IPS-11a (cell line): ENCODE data around the gene UBE2N.
A peak's percentile ranks its signal among the peaks of the same experiment; 100 is the strongest.
"Not testable (repeated sequence)": the region's sequence is repeated elsewhere in the genome, so short reads cannot be mapped to it uniquely, and the experiment has no call there.

Experiments used
- H3K4me3 ChIP-seq: one replicate; pipeline ENCODE4 v1.5.1; 2013; ENCODE audit warnings: low read depth, low read length, control low read depth

Gene UBE2N

DNA sequence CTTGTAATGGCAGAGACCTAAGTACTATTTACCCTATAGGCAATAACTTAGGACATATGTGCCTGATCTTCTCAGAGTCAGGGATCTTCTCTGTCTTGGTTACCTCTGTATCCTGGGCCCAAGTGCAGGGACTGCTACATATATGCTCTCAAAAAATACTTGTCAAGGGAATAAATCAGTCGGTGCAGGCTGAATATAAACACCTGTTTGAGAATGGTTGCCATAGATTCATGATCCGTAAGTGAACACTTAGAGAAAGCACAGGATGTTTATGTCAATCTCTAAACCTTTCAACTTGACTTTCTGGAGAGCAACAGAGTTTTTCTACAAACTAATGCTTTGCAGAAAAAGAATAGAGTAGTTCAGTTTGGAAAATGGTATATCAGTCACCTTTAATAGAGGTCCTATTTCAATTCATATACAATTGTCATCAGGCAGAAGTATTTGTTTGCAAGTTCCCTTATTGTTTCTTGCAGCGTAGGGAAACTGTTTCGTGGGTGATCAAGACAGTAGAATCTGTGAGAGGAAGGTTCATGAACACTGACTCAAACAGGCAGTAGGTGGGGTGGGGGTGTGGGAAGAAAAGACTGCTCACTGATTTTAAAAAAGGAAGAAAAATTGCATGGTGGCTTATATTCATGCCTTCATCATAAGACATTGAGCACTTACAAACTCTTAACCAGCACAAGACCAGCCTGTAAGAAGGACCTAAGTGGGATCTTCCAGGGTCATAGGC, 6.0 kb upstream of the UBE2N start:
- H3K4me3 ChIP-seq = no peak overlapping the region

DNA sequence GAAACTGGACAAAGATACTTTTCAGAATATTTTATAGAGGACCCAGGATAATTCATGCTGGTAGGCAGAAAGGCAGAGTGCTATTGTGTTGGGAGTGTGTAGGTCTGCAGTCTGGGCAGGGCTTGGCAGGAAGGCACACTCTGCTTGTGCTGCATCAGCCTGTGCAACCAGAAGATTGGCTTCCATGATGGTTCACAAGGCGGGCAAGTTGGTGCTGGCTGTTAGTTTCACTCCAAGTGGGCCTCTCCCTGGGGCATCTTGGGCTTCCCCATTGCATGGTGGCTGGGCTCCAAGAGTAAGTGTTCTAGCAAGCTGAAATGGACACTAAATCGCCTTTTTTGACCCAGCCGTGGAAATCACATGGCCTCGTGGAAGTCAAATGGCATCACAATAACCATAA, 1.8 kb upstream of the UBE2N start:
- H3K4me3 ChIP-seq = no peak overlapping the region

DNA sequence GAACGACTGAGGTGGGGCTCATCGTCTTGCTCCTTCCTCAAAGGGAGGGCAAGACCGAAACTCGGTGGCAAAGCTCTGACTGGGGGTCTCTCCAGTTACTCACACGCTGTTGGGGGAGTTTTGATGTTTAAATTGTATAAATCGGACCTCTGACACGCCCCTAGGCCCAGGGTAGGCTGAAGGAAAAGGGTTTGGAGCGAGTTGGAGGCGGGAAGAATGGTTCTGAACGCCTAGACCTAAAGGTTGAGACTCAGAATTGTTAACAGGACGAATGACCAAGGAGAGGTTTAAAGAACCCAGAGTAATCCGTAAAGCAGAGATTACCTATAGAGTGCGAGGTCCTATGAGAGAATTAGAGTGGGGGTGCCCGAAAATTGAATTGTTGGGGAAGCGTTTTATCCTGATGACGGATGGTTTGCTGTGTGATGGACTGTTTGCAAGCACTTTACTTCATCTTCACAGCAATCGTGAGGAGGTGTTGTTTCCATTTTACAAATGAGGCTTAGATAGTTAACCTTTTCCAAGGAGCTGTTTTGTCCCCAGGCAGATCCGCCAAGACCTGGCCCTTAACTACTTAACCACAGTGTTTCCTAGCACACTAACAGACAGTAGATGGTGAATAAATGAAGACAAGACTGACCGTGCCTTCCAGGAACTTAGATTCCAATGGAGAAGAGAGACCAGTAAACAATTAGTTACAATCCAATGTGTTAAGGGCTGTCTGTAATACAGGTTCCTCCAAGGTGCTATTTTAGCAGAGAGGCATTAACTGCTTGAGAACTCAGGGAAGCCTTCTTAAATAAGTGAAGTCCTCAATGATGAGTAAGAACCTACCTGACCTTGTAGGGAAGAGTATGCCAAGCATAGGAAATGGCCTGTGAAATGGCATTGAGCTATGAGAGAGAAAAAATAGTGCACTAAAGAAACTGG, 929 bp upstream of the UBE2N start:
- H3K4me3 ChIP-seq = peak overlapping the region; percentile 92

DNA sequence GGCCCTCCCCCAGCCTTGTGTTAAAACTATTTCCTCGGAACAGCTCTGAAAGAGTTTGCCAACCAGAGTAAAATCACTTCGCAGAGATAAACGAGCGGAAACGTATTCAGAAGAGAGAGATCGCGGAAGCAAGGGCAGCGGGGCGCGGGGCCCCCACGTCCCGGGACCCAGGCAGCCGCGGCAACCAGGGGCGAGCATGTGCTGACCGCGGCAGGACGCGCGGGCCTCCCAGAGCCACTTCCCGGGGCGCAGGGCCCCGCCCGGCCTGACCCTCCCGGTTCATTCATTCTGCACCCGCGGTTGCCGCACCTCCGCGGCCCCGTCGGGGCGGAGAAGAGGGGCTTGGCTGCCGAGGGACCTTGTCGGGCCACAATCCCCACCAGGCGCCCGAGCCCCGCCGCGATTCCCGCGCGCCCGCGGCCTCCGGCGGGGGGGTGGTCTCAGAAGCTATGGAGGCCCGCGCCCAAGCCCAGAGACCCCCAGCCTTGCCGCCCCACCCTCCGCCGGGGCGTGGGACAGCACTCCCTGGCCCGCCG, 598 bp downstream of the UBE2N start:
- peak overlapping the region; percentile 92 for H3K4me3 ChIP-seq

DNA sequence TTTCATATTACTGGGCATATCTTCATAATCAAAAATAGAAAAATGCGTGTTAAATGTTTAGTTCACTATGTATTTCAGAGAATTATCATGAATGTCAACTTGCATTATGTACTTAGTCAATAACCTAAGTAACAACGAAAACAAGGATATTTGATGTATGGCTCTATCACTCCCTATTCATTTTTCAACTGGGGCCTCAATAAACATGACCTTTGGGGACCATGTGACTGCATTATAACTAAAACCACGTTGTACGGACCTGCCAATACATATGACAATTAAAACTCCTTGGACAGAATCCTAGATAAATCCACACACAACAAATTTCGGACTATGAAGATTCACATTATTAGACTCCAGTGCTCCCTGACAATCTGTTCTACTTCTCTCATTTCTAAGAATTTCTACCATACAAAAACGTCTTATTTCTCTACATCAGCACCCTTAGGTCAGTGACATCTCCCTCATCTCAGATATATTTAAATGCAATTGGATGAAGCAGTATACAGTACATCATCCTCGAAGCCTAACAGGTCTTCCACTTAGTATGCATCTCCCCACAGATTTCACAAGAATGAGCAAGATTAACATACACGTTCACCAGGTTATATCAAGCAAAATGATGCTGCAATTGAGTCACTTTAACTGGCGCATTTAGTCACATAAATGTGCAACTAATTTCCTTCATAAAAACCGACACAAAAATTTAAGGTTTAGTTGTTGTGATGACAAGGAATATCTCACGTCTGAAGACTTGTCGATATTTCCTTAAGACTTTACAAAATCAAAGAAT, 1.5 kb downstream of the UBE2N start:
- H3K4me3 ChIP-seq = peak overlapping the region; percentile 92

DNA sequence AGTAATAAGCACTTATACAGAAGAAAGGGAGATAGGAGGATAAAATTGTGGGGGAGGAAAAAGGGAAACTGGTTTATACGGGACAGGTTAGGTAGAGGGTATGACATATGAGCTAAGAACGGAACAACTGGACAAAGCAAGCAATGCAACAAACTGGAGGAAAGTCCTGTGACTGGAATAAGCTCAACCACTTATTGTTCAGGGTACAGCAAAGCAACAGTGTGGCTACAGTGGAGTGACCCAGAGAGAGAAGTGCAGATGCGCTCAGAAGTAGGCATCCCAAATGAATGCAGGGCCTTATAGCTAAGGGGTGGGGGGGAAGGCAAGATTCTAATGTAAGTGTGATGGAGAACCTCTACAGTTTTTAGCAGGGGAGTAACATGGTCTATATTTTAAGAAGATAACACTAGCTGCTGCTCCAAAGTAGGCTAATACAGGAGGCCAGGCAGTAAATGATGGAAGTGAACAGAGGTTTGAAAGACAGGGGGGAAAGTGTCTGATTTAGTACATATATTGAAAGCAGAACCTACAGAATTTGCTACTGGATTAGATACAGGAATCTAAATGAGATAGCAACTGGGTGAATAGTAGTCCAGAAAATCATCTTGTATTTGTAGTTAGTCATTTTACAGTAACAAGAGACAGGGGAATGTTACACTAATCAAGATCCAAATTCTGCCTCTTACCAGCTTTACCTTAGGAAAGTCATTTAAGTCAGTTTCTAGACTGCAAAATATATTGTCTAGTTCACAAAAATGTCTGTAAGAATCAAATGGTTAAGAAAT, 3.3 kb downstream of the UBE2N start:
- H3K4me3 ChIP-seq = no peak overlapping the region

DNA sequence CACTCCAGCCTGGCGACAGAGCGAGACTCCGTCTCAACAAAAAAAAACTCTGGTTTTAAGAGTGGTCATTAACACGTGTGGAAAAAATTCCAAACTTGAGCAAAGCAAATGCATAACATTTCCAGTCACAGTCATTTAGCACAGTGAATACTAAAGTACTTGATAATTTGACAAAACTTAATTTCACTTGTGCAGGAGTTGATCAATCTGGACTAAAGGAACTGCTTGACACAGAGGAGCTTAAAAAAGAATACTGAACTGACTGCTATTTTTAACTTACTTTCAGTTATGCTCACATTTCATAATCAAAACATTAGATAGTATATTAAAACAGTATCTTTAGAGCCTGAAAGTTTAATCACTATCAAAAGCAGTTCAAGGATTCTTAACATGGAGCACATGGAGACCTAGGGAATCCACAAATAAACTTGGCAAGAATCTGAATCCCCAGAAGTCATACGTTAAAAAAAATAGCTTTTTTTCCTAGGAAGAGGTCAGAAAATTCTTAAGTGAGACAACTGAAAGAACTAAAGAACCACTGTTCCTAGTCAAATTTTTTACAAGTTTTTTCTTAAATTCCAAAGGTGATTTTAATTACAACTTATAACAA, 7.4 kb downstream of the UBE2N start:
- no peak overlapping the region for H3K4me3 ChIP-seq

DNA sequence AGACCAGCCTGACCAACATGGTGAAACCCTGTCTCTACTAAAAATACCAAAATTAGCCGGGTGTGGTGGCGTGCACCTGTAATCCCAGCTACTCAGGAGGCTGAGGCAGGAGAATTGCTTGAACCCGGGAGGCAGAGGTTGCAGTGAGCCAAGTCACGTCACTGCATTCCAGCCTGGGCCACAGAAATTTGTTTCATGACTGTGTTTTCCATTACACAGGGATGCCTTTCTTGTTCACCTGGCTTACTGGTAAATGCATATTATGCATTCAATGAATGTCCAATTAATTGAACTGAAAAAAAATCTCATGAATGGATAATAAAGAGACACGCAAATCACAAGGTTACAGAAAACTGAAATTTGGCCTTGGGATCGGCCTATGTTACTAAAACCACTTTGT, 9.7 kb downstream of the UBE2N start:
- H3K4me3 ChIP-seq = not testable (repeated sequence)

DNA sequence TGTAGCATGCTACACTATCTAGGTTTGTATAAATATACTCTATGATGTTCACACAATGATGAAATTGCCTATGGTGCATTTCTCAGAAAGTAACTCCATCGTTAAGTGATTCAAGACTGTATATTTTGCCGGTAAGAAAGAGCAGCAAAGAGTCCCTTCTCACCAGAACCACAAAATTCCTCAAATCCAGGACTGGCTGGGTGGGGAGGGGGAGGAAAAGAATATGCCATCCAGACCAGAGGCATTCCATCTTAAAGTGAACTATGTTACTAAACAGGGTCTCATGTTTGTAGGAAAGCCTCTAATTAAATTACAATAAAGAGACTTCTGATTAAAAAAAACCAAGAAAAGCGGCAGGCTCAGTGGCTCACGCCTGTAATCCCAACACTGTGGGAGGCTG, 11.5 kb downstream of the UBE2N start:
- no peak overlapping the region for H3K4me3 ChIP-seq

DNA sequence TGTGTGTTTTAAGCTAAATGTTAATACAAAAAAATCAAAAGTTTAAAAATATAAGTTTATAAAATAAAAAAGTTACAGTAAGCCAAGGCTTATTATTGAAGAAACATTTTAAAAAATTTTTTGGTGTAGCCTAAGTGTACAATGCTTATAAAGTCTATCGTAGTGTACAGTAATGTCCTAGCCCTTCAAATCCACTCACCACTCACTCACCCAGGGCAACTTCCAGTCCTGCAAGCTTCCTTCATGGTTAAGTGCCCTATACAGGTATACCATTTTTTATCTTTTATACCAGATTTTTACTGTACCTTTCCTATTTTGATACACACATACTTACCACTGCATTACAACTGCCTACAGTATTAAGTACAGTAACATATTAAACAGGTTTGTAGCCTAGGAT, 11.9 kb downstream of the UBE2N start:
- no peak overlapping the region for H3K4me3 ChIP-seq

DNA sequence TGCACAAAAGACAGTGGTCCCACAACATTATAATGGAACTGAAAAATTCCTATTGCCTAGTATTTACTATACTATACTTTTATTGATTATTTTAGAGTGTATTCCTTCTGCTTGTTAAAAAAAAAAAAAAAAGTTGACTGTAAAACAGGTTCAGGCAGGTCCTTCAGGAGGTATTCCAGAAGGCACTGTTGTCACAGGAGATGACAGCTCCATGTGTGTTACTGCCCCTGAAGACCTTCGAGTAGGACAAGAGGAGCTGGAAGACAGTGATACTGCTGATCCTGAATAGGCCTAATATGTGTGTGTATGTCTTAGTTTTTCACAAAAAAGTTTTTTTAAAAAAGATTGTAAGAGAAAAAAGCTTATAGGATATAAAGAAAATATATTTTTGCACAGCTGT, 12.3 kb downstream of the UBE2N start:
- H3K4me3 ChIP-seq = no peak overlapping the region

DNA sequence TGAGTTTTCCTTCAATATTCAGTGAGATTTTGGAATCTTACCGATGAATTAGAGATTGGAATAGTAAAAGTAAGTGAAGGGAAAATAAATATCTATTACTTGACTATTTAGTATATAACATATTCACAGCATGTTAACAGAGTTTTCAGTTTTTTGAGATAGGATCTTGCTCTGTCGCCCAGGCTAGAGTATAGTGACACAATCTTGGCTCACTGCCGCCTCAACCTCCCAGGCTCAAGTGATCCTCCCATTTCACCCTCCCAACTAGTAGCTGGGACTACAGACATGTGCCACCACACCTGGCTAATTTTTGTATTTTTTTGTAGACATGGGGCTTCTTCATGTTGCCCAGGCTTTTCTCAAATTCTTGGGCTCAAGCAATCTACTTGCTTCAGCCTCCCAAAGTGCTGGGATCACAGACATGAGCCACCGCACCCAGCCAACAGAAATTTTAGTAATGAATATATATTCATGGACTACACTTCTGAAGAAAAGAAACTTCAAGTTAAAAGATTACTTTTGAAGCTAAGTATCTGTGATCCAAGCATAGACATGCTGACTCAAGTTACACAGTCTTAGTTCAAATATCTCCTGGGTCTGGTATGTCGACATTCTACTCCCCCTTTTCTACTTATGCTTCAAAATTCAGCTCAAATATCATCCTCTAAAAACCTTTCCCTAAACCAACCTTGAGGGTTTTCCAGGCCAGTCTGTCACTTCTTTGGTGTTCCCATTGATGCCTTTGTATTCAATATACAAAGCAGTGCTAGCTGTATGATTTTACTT, 13.8 kb downstream of the UBE2N start:
- no peak overlapping the region for H3K4me3 ChIP-seq

DNA sequence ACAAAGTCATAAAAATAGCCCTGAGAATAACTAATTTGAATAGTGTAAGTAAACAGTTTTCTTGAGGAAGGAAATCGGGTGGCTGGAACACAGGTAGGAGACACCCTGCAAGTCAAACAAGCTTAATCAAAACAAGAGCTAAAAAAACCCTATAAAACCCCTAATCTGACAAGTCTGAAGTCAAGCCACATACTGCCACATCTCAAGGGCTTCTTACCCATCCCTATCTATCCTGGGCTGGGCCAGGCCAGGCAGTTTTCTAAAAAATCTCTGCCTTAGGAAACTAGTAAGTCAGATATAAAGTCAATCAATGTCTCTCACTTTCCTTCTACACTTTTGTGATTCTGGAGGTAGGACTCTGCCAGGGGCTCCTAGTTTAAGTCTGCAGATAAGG, 15.3 kb downstream of the UBE2N start:
- no peak overlapping the region for H3K4me3 ChIP-seq

DNA sequence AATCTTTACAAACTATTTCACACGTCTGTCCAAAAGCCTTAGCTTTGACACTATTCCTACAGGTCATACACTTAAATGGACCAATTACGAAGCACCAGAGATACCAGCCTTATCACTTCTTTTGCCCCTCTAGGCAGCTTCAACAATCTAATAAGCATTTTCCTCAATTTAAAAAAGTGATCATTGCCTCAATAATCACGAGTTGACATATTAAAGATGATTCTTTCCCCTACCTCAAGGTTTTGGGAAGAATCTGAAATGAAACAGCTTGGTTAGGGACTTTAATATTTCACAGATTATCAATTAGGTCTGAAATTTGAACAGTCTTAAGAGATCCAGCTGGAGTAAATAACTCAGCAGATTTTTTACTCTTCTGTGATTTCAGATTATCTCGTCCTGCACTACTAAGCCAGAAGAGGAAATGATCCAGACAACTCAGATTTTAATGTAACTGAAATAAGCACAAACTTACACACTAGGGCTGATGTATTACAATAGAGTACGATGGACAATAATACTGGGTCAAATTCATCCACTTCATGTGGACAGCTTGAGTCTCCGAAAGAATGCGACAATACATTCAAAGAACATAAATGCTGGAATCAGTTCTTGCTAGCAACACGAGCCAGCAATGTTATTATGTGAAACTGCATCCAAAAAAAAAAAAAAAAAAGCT, 15.9 kb downstream of the UBE2N start:
- no peak overlapping the region for H3K4me3 ChIP-seq

DNA sequence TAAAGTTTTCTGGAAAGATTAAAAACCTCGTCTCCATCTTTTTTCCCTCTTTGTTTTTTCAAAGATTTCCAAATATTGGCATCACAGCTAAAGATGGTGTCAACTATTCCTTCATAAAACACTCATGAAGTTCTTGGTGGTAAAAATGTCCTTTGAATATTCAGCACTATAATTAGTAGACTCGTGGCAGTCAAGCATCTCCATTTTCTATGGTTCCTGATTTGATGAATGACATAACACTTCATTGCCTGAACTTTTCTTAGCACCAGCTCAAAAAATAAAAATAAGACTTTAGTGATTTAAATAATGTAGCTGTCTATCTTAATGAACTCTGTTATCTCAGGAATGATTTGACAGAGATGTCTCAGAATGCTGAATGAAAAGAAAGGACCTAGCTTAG, 19.7 kb downstream of the UBE2N start:
- no peak overlapping the region for H3K4me3 ChIP-seq

DNA sequence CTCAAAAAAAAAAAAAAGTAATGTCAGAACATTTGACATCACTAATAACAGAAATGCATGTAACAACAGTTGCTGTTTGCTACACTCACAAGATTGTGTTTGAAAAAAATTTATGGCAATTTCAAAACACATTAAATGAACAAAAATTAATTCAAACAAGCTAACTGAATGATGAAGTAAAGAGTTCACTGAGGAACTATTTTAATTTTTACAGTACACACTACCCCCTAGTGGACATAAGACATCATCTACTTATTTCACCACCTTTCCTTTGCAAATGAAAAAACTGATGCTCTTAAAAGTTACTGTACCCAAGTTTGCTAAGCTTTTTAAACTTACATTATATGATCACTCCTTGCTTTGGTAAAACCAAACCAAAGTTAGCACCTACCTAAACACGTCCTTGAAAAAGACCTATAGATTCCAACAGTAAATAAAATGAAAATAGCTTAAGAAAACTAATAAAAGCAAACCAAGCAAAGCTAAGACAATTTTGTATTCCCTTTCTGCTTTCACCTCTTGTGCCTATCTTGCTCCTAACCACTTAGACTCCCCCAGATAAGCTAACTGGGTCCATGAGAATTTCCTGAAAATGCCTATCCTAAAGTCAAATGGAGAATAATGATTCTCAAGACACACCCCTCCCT, 22.2 kb downstream of the UBE2N start:
- H3K4me3 ChIP-seq = no peak overlapping the region

DNA sequence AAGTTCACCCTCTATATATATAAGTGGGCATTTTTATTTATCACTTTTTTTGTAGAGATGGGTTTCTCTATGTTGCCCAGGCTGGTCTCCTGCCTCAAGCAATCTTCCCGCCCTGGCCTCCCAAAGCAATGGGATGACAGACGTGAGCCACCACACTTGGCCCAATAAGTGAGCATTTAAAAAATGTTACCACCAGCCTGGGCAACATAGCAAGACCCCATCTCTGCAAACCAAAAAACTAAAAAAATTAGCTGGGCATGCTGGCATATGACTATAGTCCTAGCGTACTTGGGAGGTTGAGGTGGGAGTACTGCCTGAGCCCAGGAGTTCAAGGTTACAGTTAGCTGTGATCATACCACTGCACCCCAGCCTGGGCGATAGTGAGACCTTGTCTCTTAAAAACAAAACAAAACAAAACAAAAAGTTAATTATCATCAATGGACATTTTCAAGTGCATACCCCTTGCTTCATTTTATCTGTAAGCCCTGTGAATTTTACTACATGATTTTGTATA, 23.7 kb downstream of the UBE2N start:
- H3K4me3 ChIP-seq = no peak overlapping the region
